D721Med (cell line): ENCODE data around the gene RANGAP1.

ENCODE experiments used
- DNase-seq: peaks from one replicate; pipeline ENCODE4 v3.0.0; 2011; ENCODE audit warnings: low spot score; ENCODE audit not compliant: insufficient read length
- FAIRE-seq: peaks from 2 replicates; lab custom pipeline; 2011; peaks lifted over from hg19 to GRCh38; lab: Jason Lieb, UNC
- TF ChIP-seq, protein P1 (sequence below): IDR thresholded peaks from 2 replicates; pipeline ENCODE4 v1.5.1; 2012; ENCODE audit warnings: mild to moderate bottlenecking, control low read depth; ENCODE audit not compliant: insufficient read depth; ENCODE audit errors: missing control alignments

RANGAP1 gene

GRCh38 chr22:41285441-41285819, 557 bp downstream of the RANGAP1 start:
- FAIRE-seq: no peak
- DNase-seq: no peak
- TF ChIP-seq, protein P1, sequence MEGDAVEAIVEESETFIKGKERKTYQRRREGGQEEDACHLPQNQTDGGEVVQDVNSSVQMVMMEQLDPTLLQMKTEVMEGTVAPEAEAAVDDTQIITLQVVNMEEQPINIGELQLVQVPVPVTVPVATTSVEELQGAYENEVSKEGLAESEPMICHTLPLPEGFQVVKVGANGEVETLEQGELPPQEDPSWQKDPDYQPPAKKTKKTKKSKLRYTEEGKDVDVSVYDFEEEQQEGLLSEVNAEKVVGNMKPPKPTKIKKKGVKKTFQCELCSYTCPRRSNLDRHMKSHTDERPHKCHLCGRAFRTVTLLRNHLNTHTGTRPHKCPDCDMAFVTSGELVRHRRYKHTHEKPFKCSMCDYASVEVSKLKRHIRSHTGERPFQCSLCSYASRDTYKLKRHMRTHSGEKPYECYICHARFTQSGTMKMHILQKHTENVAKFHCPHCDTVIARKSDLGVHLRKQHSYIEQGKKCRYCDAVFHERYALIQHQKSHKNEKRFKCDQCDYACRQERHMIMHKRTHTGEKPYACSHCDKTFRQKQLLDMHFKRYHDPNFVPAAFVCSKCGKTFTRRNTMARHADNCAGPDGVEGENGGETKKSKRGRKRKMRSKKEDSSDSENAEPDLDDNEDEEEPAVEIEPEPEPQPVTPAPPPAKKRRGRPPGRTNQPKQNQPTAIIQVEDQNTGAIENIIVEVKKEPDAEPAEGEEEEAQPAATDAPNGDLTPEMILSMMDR: no peak

GRCh38 chr22:41284465-41284864, 1.5 kb downstream of the RANGAP1 start:
- TF ChIP-seq, protein P1: no peak
- DNase-seq (no peak), FAIRE-seq (no peak)

DNA sequence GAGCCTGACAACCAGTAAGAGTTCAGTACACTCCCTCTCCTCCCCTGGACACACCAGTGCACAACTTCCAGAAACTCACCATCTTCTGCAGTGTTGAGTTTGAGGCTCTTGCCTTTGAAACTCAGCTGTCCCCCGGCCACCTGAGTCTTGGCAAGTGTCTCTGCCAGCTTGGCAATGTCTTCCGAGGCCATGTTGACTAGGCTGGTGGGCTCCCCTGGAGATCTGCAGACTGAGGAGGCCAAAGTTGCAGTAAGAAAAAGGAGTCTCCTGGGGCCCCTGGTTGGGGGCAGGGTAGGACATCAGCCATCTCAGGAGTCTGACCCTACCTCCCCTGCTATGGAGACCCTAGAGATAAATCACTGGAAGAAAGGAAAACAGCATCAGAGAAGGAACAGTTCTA, 5.1 kb downstream of the RANGAP1 start:
- no peak for FAIRE-seq
- no peak for DNase-seq
- TF ChIP-seq, protein P1: no peak

GRCh38 chr22:41280065-41280464, 5.9 kb downstream of the RANGAP1 start:
- TF ChIP-seq, protein P1: no peak
- DNase-seq (no peak), FAIRE-seq (no peak)

DNA sequence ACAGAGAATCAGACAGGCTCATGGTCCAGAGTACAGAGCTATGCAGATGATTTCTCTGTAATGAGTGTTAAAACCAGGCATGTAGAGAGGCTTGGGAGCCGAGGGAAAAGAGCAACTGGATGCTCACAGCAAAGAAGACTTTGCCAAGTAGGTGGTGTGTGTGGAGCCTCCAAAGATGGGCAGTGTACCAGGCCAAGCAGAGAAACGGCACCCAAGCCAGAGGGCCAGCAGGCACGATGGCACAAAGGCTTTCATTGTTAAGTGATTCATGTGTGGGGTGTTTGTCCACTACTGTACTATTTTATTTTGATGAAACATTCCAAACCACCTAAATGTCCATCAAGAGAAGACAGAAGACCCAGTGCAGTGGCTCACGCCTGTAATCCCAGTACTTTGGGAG, 11.1 kb downstream of the RANGAP1 start:
- TF ChIP-seq, protein P1: no peak
- FAIRE-seq: no peak
- no peak for DNase-seq

DNA sequence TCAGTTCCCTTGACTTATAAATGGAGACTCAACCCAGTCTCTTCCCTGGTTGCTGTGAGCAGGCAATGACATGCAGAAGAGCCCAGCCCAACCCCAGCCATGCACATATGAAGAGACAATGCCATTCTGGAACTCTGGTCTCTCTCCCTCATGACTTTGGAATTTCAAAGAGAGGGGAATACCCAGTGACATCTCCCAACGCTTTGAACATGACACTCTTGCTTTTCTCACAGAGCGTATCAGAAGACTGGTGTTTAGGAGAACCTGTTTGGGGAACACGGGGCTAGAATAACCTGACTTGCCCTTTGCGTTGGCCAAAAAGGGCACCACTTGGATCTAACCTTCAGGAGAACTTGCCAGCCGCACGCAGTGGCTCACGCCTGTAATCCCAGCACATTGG, 12.9 kb downstream of the RANGAP1 start:
- DNase-seq (no peak), FAIRE-seq (no peak)
- TF ChIP-seq, protein P1: no peak

- TF ChIP-seq, protein P1: no peak
- FAIRE-seq (no peak), DNase-seq (no peak)
Measured at GRCh38 chr22:41271787-41272186, 14.2 kb downstream of the RANGAP1 start.
